GM08714 (cell line): ENCODE data around the gene SPINT1.
A peak's percentile ranks its signal among the peaks of the same experiment; 100 is the strongest.

ENCODE experiments used
- H3K4me3 ChIP-seq: fragments of 200-500 bp; sonication (Bioruptor generic); 2 replicates; pipeline ENCODE4 v1.5.1; 2014; ENCODE audit warnings: mild to moderate bottlenecking, low read length, inconsistent platforms
- ZNF274 ChIP-seq: IDR thresholded peaks from 2 replicates; pipeline ENCODE4 v1.6.1; 2012; ENCODE audit warnings: mild to moderate bottlenecking, low read depth, low read length

The SPINT1 gene

GRCh38 chr15:40863660-40864270, 19.9 kb downstream of the SPINT1 start:
- no peak overlapping the region for H3K4me3 ChIP-seq
- TF ChIP-seq ZNF274, result no peak

DNA sequence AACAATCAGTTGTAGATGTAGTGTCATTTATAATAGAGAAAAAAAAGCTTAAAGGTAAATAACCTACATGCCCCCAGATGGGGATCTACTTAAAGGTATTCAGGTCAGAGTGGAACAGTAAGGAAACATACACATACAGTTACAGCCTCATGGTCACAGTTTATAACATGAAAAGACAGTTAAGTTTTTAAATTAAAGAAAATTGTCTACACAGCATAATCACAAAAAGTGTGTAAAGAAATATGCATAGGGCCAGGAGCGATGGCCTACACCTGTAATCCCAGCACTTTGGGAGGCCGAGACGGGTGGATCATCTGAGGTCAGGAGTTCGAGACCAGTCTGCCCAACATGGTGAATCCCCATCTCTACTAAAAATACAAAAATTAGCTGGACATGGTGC, 23.4 kb downstream of the SPINT1 start:
- H3K4me3 ChIP-seq, result no peak overlapping the region
- TF ChIP-seq ZNF274, result no peak

DNA sequence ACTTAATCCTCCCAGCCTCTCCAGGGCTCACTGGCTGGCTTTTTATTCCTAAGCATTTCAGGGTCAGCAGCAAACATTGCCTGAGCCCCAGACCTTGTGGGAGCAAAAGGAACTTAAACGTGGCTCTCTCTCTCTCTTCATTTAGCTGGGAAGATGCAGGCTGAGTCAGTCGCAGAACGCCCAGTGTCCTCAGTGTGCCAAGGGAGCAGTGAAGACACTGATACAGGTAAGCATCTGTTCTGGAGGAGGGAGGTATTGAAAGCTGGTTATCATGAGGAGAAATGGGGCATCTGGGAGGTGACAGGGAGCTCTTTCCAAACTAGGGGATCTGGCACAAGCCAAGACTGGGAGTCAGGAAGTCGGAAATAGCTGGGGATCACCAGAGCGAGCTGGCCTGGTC, 25.8 kb downstream of the SPINT1 start:
- TF ChIP-seq ZNF274, result no peak

GRCh38 chr15:40870716-40871115, 26.9 kb downstream of the SPINT1 start:
- no peak overlapping the region for H3K4me3 ChIP-seq

More for the DNA sequence above, 25.8 kb downstream of the SPINT1 start:
- no peak overlapping the region for H3K4me3 ChIP-seq

GRCh38 chr15:40871749-40872617, 28.1 kb downstream of the SPINT1 start:
- TF ChIP-seq ZNF274, result no peak

More at GRCh38 chr15:40870716-40871115, 26.9 kb downstream of the SPINT1 start:
- no peak for TF ChIP-seq ZNF274

GRCh38 chr15:40872791-40873693, 29.2 kb downstream of the SPINT1 start:
- H3K4me3 ChIP-seq, result peak overlapping the region; percentile 48
- TF ChIP-seq ZNF274, result no peak

More at GRCh38 chr15:40871749-40872617, 28.1 kb downstream of the SPINT1 start:
- H3K4me3 ChIP-seq, result no peak overlapping the region

DNA sequence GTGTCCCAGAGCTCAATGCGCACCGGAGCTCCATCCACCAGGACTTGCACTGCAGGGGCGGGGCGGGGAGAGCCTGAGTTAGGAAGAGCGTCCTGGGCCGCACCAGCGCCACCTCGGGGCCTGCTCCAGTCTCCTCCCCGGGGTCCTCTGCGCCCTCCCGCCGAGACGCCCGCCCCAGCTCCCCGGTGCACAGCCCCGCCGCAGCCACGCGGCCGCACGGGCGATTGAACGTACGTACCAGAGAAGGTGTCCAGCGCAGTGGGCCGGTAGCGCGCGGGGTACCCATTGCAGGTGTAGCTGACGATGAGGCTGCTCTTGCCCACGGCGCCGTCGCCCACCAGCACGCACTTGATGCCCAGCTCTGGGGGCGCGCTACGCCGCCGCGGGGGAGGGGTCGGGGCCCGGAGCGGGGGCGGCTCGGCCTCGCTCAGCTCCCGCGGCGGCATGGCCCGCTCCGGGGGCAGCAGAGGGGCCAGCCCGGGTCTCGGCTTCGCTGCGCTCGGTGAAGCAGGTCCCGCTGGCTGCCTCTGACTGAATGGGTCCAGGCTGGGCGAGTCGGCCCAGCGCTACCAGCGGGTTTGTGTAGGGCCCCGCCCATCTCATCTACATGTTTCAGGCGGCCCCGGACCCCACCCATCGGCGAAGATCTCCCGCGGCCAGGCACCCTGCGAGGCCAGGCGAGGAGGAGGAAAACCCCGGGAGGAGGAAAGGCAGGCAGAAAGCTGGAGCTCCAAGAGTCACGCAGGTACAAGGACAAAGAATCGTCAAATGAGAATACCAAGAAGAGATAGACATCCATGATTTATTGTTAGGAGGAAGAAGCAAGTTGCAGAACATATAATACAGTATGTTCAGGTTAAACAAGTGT, 30.1 kb downstream of the SPINT1 start, which contains the start of gene RHOV:
TSS of gene RHOV (minus strand) at position 541 of the 868 bp plus-strand sequence. CDS start at position 446, 95 bp downstream.
- TF ChIP-seq ZNF274, result no peak
- peak within 1 kb of the TSS; percentile 48 for H3K4me3 ChIP-seq

DNA sequence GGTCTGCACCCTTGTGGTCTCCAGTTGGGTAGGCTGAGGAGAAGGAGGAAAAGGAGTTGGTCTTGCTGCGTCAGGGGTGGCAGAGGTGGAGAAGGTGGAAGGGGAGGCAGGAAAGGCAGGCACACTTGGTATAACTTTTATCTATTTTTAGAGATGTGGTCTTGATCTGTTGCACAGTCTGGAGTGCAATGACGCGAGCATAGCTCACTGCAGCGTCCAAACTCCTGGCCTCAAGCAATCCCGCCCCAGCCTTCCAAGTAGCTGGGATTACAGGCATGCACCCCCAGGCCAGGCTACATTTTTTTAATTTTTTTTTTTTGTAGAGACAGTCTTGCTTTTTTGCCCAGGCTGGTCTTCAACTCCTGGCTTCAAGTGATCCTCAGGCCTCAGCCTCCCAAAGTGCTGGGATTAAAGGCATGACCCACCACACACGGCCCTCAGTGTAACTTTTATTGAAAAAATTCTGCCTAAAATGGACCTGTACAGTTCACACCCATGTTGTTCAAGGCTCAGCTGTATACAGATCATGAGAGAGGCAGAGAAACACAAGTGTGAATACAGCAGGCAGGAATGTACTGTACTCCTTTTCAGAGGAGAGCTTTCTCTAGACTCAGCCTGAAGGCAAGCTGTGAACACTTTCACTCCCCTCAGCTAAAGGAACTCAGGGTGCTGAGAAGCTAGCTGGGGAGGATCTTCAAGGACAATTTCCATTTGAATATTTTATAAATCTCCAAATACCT, 32.3 kb downstream of the SPINT1 start:
- TF ChIP-seq ZNF274, result no peak

DNA sequence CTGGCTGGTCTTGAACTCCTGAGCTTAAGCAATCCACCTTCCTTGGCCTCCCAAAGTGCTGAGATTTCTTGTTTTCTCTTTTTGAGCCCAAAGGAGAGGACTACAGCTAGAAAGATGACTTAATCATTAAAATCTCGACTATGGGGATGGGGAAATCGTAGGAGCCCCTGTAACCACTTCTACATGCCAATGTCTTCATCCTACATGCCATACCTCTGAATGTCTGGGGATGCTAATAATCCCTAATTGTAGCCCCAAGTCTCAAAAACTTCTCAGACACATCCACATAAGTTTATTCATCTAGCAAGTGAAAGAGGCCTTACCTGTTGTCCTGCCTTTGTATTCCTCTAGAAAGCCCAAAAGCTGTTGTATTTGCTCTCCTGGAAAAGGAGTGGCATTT, 33.8 kb downstream of the SPINT1 start:
- TF ChIP-seq ZNF274, result no peak
- H3K4me3 ChIP-seq, result no peak overlapping the region

More for the DNA sequence above, 32.3 kb downstream of the SPINT1 start:
- no peak overlapping the region for H3K4me3 ChIP-seq

- no peak for TF ChIP-seq ZNF274
Observed at GRCh38 chr15:40878785-40879184, 34.9 kb downstream of the SPINT1 start.

DNA sequence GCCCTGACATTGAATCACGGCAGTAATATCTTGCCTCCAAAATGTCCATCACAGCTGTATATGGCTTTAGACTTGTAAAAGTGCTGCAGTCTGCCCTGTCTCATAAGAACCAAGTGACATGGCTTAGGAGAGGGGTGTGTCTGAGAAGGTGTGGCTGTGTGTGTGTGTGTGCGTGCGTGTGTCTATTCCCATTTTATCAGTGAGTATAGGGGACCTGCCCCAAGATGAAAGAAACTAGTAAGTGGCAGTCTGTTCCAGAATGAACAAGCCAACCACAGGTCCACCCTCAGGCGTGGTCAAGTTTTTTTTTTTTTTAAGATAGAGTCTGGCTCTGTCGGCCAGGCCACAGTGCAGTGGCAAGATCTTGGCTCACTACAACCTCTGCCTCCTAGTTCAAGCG, 35.8 kb downstream of the SPINT1 start:
- H3K4me3 ChIP-seq, result no peak overlapping the region
- no peak for TF ChIP-seq ZNF274

More at GRCh38 chr15:40878785-40879184, 34.9 kb downstream of the SPINT1 start:
- no peak overlapping the region for H3K4me3 ChIP-seq

- TF ChIP-seq ZNF274, result no peak
- no peak overlapping the region for H3K4me3 ChIP-seq
Observed at GRCh38 chr15:40881351-40881750, 37.5 kb downstream of the SPINT1 start.

DNA sequence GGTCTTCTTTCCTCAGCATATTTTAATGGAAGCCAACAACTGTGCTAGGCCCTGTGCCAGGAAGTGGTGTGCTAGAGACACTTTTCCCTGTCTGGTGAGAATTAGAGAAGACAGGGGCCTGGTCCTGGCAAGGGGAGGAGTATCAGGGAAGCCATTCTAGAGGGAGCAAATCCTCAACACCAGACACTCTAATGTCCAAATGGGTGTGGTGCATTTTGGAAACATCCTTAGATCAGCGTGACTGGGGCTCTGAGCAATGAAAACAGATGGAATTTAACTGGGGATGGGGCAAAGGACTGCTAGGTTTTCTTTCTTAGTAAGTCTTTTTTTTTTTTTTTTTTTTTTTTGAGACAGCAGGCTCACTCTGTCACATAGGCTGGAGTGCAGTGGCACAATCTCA, 42.7 kb downstream of the SPINT1 start:
- H3K4me3 ChIP-seq, result no peak overlapping the region
- TF ChIP-seq ZNF274, result no peak
